GM12878 (cell line): Measurements from ENCODE around the gene SNCB.

Experiments used
- ATF3 ChIP-seq: IDR thresholded peaks from 2 replicates; pipeline ENCODE4 v1.6.1; 2011; ENCODE audit warnings: low read depth, mild to moderate bottlenecking, low read length, moderate library complexity, borderline replicate concordance; ENCODE audit errors: extremely low read depth
- BRCA1 ChIP-seq: IDR thresholded peaks from 2 replicates; pipeline ENCODE4 v1.6.1; 2011; ENCODE audit warnings: low read depth, low read length, improper control_type of control experiment
- CBX5 ChIP-seq: sonication (generic); IDR thresholded peaks from 2 replicates; pipeline ENCODE4 v1.6.1; 2016; ENCODE audit warnings: low read depth, moderate library complexity, mild to moderate bottlenecking, inconsistent platforms
- ETV6 ChIP-seq, 2 experiments: fragments of 450-650 bp in 1 of 2; IDR thresholded peaks in 1 of 2; conservative IDR thresholded peaks in 1 of 2; 2 replicates each; pipeline ENCODE4 v1.6.1; 2014; ENCODE audit warnings: antibody characterized with exemption in 1 of 2, borderline replicate concordance in 1 of 2, low read depth in 1 of 2, mild to moderate bottlenecking in 1 of 2, moderate library complexity in 1 of 2
- IRF3 ChIP-seq: fragments of 450-650 bp; IDR thresholded peaks from 2 replicates; pipeline ENCODE4 v1.6.1; 2014; ENCODE audit warnings: mild to moderate bottlenecking
- POLR2AphosphoS5 ChIP-seq: IDR thresholded peaks from 2 replicates; pipeline ENCODE4 v1.6.1; 2011; ENCODE audit warnings: mild to moderate bottlenecking, low read length, inconsistent platforms

- no peak for TF ChIP-seq POLR2AphosphoS5
- no peak for TF ChIP-seq CBX5
- TF ChIP-seq ATF3: no peak
- TF ChIP-seq ETV6 (conservative IDR thresholded peaks at IDR 0.05 in 1 of 2, IDR thresholded peaks at IDR 0.05 in 1 of 2; ENCODE audit: borderline replicate concordance in 1 of 2, low read depth in 1 of 2): no peak
- TF ChIP-seq IRF3: no peak
- TF ChIP-seq BRCA1: no peak
Observed at GRCh38 chr5:176676361-176676824, 46.1 kb upstream of the SNCB start.
